ENCODE results near the gene ABCB8. TPM values are rescaled to one million over a fixed set of nuclear protein-coding genes. Genes with fewer than 3 reads are reported as not detected.

Gene ABCB8
- total RNA-seq, 1 donor from 2014 or later: 36.2 TPM

- H3K27ac Mint-ChIP-seq: peak overlapping the region; percentile 23
- H3K36me3 Mint-ChIP-seq (ENCODE audit: insufficient read depth): no peaks in the 10 kb centered on the region
- H3K4me3 Mint-ChIP-seq (ENCODE audit: low read depth): no peak overlapping the region
- no peak for DNase-seq (ENCODE audit: low spot score, unreplicated experiment)
- TF ChIP-seq, protein P1, sequence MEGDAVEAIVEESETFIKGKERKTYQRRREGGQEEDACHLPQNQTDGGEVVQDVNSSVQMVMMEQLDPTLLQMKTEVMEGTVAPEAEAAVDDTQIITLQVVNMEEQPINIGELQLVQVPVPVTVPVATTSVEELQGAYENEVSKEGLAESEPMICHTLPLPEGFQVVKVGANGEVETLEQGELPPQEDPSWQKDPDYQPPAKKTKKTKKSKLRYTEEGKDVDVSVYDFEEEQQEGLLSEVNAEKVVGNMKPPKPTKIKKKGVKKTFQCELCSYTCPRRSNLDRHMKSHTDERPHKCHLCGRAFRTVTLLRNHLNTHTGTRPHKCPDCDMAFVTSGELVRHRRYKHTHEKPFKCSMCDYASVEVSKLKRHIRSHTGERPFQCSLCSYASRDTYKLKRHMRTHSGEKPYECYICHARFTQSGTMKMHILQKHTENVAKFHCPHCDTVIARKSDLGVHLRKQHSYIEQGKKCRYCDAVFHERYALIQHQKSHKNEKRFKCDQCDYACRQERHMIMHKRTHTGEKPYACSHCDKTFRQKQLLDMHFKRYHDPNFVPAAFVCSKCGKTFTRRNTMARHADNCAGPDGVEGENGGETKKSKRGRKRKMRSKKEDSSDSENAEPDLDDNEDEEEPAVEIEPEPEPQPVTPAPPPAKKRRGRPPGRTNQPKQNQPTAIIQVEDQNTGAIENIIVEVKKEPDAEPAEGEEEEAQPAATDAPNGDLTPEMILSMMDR (IDR thresholded peaks at IDR 0.05; ENCODE audit: unreplicated experiment): no peak
- no peaks in the 10 kb centered on the region for H3K9me3 Mint-ChIP-seq (ENCODE audit: low read depth)
- H3K27me3 Mint-ChIP-seq: peaks cover 70% of the 10 kb centered on the region
- H3K4me1 Mint-ChIP-seq (ENCODE audit: low read depth): peaks cover 3% of the 10 kb centered on the region
These were observed 16.1 kb upstream of the ABCB8 start for GRCh38 chr7:151012031-151012692.

GRCh38 chr7:151012911-151013347 is 15.3 kb upstream of the ABCB8 start:
- DNase-seq (ENCODE audit: low spot score, unreplicated experiment): no peak

GRCh38 chr7:151013356-151013732 is 14.9 kb upstream of the ABCB8 start:
- Mint-ChIP-seq H3K27me3 (peaks cover 74% of the 10 kb centered on the region), H3K4me1 (ENCODE audit: low read depth) (peaks cover 5% of the 10 kb centered on the region), H3K27ac (no peak overlapping the region), H3K36me3 (ENCODE audit: insufficient read depth) (no peaks in the 10 kb centered on the region), H3K9me3 (ENCODE audit: low read depth) (no peaks in the 10 kb centered on the region), H3K4me3 (ENCODE audit: low read depth) (no peak overlapping the region)
- DNase-seq (ENCODE audit: low spot score, unreplicated experiment): no peak
- TF ChIP-seq, protein P1 (IDR thresholded peaks at IDR 0.05; ENCODE audit: unreplicated experiment): no peak

More at GRCh38 chr7:151012911-151013347, 15.3 kb upstream of the ABCB8 start:
- Mint-ChIP-seq H3K36me3 (ENCODE audit: insufficient read depth) (no peaks in the 10 kb centered on the region), H3K27me3 (peaks cover 74% of the 10 kb centered on the region), H3K4me1 (ENCODE audit: low read depth) (peaks cover 3% of the 10 kb centered on the region), H3K27ac (no peak overlapping the region), H3K4me3 (ENCODE audit: low read depth) (no peak overlapping the region), H3K9me3 (ENCODE audit: low read depth) (no peaks in the 10 kb centered on the region)
- TF ChIP-seq, protein P1 (IDR thresholded peaks at IDR 0.05; ENCODE audit: unreplicated experiment): peak; percentile 67

GRCh38 chr7:151013733-151014497 is 14.3 kb upstream of the ABCB8 start:
- peaks cover 76% of the 10 kb centered on the region for H3K27me3 Mint-ChIP-seq
- peaks cover 5% of the 10 kb centered on the region for H3K4me1 Mint-ChIP-seq (ENCODE audit: low read depth)
- TF ChIP-seq, protein P1 (IDR thresholded peaks at IDR 0.05; ENCODE audit: unreplicated experiment): no peak
- no peaks in the 10 kb centered on the region for H3K9me3 Mint-ChIP-seq (ENCODE audit: low read depth)
- H3K36me3 Mint-ChIP-seq (ENCODE audit: insufficient read depth): no peaks in the 10 kb centered on the region
- H3K4me3 Mint-ChIP-seq (ENCODE audit: low read depth): peak overlapping the region; percentile 29
- H3K27ac Mint-ChIP-seq: no peak overlapping the region
- DNase-seq (ENCODE audit: low spot score, unreplicated experiment): peak; percentile 44

DNA sequence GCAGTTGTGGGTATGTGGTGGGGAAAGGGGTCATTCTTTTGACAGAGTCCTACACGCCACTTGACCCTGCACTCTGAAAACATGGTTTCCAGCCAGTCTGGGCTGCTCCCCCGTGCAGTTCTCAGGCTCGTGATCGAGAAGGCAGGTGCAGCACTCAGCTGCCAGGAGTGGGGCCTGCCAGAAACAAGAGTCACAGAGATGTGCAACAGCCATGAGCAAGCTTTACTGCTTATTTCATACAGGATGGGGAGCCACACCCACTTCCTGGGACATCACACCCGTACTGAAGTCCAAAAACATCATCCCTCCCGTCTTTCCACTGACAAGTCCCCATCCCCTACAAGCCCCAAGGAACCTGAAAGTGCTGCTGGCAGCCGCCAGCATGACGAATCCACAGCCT is 13.3 kb upstream of the ABCB8 start:
- Mint-ChIP-seq H3K36me3 (ENCODE audit: insufficient read depth) (no peaks in the 10 kb centered on the region), H3K9me3 (ENCODE audit: low read depth) (no peaks in the 10 kb centered on the region), H3K27ac (no peak overlapping the region), H3K27me3 (peaks cover 86% of the 10 kb centered on the region), H3K4me3 (ENCODE audit: low read depth) (no peak overlapping the region), H3K4me1 (ENCODE audit: low read depth) (peaks cover 7% of the 10 kb centered on the region)
- TF ChIP-seq, protein P1 (IDR thresholded peaks at IDR 0.05; ENCODE audit: unreplicated experiment): no peak
- DNase-seq (ENCODE audit: low spot score, unreplicated experiment): no peak
